ENCODE data around the gene ZNF500.

DNA sequence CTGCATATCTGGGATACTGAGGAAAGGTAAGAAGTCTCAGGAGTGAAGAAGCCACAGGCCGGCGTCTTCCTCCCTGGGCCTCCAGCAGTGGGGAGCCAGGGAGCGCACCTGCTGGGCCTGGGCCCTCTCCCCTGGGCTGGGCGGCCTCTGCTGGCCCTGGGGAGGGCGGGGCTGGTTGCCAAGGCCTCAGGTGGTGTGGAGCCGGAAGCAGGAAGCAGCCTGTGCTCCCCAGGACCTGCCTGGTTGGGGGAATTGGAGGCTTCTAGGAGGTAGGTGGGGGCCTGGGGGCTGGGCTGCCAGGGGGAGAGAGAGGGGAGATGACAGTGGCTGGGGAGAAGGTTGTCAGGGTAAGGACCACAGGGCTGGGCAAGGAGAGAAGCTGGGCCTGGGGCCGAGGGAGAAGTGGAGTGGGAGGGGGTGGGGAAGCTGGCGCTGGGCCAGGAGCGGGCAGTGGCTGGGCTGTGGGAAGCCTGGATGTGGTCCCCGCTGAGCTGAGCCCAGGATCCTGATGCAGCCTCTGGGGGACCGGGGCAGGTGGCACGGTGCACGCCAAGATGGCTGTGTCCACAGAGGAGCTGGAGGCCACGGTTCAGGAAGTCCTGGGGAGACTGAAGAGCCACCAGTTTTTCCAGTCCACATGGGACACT lies 28.3 kb upstream of the ZNF500 start, which contains the start of gene SMIM22:
- TF ChIP-seq, protein P1, sequence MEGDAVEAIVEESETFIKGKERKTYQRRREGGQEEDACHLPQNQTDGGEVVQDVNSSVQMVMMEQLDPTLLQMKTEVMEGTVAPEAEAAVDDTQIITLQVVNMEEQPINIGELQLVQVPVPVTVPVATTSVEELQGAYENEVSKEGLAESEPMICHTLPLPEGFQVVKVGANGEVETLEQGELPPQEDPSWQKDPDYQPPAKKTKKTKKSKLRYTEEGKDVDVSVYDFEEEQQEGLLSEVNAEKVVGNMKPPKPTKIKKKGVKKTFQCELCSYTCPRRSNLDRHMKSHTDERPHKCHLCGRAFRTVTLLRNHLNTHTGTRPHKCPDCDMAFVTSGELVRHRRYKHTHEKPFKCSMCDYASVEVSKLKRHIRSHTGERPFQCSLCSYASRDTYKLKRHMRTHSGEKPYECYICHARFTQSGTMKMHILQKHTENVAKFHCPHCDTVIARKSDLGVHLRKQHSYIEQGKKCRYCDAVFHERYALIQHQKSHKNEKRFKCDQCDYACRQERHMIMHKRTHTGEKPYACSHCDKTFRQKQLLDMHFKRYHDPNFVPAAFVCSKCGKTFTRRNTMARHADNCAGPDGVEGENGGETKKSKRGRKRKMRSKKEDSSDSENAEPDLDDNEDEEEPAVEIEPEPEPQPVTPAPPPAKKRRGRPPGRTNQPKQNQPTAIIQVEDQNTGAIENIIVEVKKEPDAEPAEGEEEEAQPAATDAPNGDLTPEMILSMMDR (conservative IDR thresholded peaks at IDR 0.05 in 1 of 2, IDR thresholded peaks at IDR 0.05 in 1 of 2; ENCODE audit: low read depth in 1 of 2, low read length in 2 of 2), result no peak
- TF ChIP-seq EZH2 (IDR thresholded peaks at IDR 0.05; ENCODE audit: low read length, missing control alignments), result no peak
